Fibroblast of villous mesenchyme (primary cell): ENCODE results near the gene TCERG1L. TPM values are rescaled to one million over a fixed set of nuclear protein-coding genes. Genes with fewer than 3 reads are reported as not detected.

Source experiments
- DNase-seq: peaks from one replicate; pipeline ENCODE4 v3.0.0-alpha.2; 2010; ENCODE audit warnings: low read depth
- H3K4me3 ChIP-seq: 2 replicates; pipeline ENCODE4 v1.5.1; 2011; ENCODE audit warnings: low read depth, mild to moderate bottlenecking, low read length
- total RNA-seq: library from RNA; depleted of rRNA; stranded (reverse); fragments of >200 nt; gene quantifications from 2 replicates; pipeline ENCODE4 v1.2.3, GENCODE V29; 2012
- TF ChIP-seq, protein P1 (sequence below): IDR thresholded peaks from 2 replicates; pipeline ENCODE4 v1.5.1; 2012; ENCODE audit warnings: low read depth, mild to moderate bottlenecking, low read length; ENCODE audit not compliant: insufficient read depth

The TCERG1L gene
- total RNA-seq, 1 donor = not detected

DNA sequence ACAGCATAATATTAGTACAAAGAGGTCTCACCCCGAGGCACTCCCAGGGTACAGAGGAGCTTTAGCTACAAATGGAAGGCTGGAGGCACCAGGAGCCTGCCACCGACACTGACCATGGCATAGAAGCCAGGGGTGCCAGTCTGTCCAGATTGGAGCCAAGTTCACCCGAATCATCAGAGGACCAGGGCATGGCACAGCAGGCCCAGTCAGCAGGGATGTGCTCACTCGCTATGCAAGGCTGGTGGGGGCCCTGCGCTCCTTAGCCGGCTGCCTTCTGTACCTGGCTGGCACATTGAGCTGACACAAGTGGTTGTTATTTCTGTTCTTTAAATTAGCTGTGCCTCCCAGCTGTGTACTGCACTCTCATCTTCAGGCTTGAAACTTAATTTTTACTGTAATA is 149.3 kb downstream of the TCERG1L start:
- no peak for DNase-seq
- TF ChIP-seq, protein P1, sequence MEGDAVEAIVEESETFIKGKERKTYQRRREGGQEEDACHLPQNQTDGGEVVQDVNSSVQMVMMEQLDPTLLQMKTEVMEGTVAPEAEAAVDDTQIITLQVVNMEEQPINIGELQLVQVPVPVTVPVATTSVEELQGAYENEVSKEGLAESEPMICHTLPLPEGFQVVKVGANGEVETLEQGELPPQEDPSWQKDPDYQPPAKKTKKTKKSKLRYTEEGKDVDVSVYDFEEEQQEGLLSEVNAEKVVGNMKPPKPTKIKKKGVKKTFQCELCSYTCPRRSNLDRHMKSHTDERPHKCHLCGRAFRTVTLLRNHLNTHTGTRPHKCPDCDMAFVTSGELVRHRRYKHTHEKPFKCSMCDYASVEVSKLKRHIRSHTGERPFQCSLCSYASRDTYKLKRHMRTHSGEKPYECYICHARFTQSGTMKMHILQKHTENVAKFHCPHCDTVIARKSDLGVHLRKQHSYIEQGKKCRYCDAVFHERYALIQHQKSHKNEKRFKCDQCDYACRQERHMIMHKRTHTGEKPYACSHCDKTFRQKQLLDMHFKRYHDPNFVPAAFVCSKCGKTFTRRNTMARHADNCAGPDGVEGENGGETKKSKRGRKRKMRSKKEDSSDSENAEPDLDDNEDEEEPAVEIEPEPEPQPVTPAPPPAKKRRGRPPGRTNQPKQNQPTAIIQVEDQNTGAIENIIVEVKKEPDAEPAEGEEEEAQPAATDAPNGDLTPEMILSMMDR = no peak
- no peak overlapping the region for H3K4me3 ChIP-seq

DNA sequence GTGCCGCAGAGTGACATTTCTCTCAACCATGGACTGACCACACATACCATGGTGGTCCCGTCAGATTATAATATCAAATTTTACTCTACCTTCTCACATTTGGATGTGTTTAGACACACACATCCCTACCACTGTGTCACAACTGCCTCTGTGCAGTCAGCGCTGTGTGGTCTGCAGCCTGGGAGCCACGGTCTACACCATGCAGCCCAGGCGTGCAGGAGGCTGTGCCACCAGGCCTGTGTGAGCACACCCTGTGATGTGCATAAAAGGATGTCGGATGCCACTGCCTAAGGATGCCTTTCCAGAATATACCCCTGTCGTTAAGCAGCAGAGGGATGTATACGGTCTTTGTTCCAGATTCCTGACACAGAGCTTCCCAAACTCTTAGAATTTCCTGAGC is 150.4 kb downstream of the TCERG1L start:
- no peak overlapping the region for H3K4me3 ChIP-seq
- no peak for DNase-seq
- TF ChIP-seq, protein P1 = no peak

DNA sequence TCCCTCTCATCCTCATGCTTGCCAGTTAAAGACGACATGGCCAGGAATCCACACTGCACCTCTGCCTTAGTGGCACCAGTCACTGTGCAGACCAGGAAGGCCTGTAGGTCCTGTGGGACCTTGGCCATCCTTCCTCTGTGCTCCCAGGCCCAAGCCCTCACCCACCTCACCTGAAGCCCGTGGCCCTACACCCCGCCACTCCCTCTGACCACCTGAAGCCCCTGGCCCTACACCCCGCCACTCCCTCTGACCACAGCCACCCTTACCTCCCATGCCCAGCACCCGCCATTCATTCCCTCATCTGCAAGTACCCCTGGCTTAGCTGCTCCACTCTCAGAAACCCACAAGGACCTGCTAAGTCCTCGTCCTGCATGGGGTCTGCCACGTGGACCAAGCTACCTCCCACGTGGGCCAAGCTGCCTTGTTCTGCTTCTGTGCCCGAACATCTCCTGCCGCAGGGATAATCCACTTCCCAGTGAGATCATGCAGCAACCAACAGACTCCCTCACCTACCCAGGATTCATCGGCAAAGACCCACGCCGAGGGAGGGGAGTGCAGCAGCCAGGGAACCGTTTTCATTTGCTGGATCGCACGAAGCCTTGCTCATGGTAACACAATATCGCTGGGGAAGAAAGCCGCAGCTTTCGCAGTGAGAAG is 151.2 kb downstream of the TCERG1L start:
- TF ChIP-seq, protein P1 = no peak
- DNase-seq = no peak

DNA sequence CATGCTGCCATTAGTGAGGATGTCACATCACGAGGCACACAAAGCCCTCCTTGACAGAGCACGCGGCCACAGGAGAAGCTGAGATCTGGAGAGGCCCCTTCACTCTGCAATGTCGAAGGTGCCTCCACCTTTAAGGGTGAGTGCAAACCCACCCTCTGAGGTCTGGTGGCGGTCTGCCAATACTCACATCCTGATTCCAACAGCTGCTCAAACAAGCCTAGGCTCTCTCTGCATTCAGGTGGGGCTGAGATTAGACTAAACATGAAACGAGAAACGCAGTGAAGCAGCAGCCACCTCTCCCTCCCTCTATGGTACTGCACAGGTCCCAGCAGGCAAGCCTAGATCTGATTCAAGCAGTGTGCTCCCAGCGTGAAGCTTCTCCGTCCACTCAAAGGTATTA is 151.8 kb downstream of the TCERG1L start:
- TF ChIP-seq, protein P1 = no peak
- no peak for DNase-seq
- no peak overlapping the region for H3K4me3 ChIP-seq

More for the DNA sequence above, 151.2 kb downstream of the TCERG1L start:
- no peak overlapping the region for H3K4me3 ChIP-seq

DNA sequence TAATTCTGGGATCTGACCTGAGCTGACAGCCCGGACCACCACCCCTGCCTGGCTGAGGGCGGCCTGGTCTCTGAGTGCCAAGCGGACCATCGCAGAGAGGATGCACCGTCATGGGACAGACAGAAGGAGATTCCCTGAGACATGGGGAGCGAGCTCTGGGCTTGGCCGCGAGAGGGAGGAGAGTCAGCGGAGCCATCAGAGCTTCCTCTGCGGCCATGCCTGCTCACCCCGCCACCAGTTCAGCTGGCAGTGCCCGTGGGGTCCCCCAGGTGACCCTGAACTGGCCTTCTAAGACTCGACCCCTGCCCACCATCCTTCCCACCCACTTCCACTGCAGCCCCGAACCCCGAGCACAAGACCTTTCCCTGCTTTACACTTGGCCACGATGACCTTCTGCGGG is 152.8 kb downstream of the TCERG1L start:
- no peak for DNase-seq
- TF ChIP-seq, protein P1 = no peak
- no peak overlapping the region for H3K4me3 ChIP-seq

DNA sequence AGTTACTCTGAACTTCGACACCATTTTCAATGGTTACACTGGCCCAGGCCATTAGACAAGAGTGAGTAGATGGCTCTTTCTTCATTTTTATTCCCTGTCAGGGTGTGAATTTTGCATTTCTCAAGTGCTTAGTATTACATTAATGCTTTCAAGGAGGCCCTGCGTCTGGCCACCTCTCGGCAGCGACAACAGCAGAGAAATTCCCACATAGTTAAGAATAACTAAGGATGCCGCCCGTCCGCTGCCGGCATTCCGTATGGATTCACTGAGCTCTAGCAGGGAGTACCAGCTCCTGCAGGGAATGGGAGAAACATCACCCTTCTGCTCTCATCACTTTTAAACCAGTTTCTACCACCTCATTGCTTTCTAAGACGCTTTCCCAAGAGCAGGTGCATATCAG is 153.6 kb downstream of the TCERG1L start:
- H3K4me3 ChIP-seq = no peak overlapping the region
- TF ChIP-seq, protein P1 = no peak
- no peak for DNase-seq

DNA sequence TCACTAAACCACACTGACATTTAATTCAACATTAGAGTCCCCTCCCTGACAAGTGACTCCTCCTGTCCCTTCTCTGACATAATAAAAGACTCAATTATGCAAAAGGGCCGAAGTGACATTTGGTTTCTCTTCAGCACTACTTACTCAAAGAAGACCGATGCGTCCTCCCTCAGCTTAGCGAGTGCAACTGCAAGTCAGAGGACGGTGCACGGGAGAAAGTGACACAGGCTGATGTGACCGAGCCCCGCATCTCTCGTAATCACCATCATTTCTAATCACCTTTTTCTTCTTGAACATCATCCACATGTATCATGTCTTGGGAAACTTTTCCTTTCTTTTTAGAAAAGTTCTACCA is 155.7 kb downstream of the TCERG1L start:
- TF ChIP-seq, protein P1 = no peak
- no peak for DNase-seq
- H3K4me3 ChIP-seq = no peak overlapping the region
